ENCODE measurements around the gene SPAG9. TPM values are rescaled to one million over a fixed set of nuclear protein-coding genes. Genes with fewer than 3 reads are reported as not detected.

SPAG9 gene
- polyA plus RNA-seq, 1 donor from 2014 or later, result 201 TPM

- Histone ChIP-seq H3K36me3 (ENCODE audit: insufficient read depth, low read length) (peaks cover 24% of the 10 kb centered on the region), H3K9me3 (ENCODE audit: low read length) (no peaks in the 10 kb centered on the region)
Observed at GRCh38 chr17:50993544-50993943, 127.1 kb downstream of the SPAG9 start.

GRCh38 chr17:50989149-50989548 lies 131.5 kb downstream of the SPAG9 start:
- H3K36me3 ChIP-seq (ENCODE audit: insufficient read depth, low read length), result peaks cover 19% of the 10 kb centered on the region
- no peak for TF ChIP-seq EZH2 (IDR thresholded peaks at IDR 0.05; ENCODE audit: borderline replicate concordance, insufficient read depth, low read length, poor library complexity, severe bottlenecking)
- no peak for TF ChIP-seq REST (IDR thresholded peaks at IDR 0.05; ENCODE audit: borderline replicate concordance)
- no peak for TF ChIP-seq CTCF (IDR thresholded peaks at IDR 0.05; ENCODE audit: poor library complexity, severe bottlenecking)
- no peak for TF ChIP-seq MXI1 (conservative IDR thresholded peaks at IDR 0.05; ENCODE audit: poor library complexity, severe bottlenecking)
- no peak for TF ChIP-seq POLR2AphosphoS5 (IDR thresholded peaks at IDR 0.05)
- no peak for TF ChIP-seq SMC3 (conservative IDR thresholded peaks at IDR 0.05; ENCODE audit: poor library complexity)

More at GRCh38 chr17:50993544-50993943, 127.1 kb downstream of the SPAG9 start:
- H2AFZ ChIP-seq (ENCODE audit: low read depth, low read length), result no peak overlapping the region
- no peak overlapping the region for H3K9ac ChIP-seq (ENCODE audit: low read length)
- H3K27ac ChIP-seq (ENCODE audit: low read length), result no peak overlapping the region
- no peaks in the 10 kb centered on the region for H3K9me2 ChIP-seq (ENCODE audit: insufficient read depth, low read length)
- no peaks in the 10 kb centered on the region for H3K79me2 ChIP-seq (replicated peaks; ENCODE audit: insufficient read depth, low read length)
- no peak for TF ChIP-seq EZH2 (IDR thresholded peaks at IDR 0.05; ENCODE audit: borderline replicate concordance, insufficient read depth, low read length, poor library complexity, severe bottlenecking)
- TF ChIP-seq POLR2AphosphoS5 (IDR thresholded peaks at IDR 0.05), result no peak
- no peak for TF ChIP-seq REST (IDR thresholded peaks at IDR 0.05; ENCODE audit: borderline replicate concordance)
- TF ChIP-seq CTCF (IDR thresholded peaks at IDR 0.05; ENCODE audit: poor library complexity, severe bottlenecking), result no peak
- no peak for TF ChIP-seq EP300 (conservative IDR thresholded peaks at IDR 0.05; ENCODE audit: poor library complexity, severe bottlenecking)
- no peak for TF ChIP-seq TAF1 (IDR thresholded peaks at IDR 0.05; ENCODE audit: low read depth)
- TF ChIP-seq MXI1 (conservative IDR thresholded peaks at IDR 0.05; ENCODE audit: poor library complexity, severe bottlenecking), result no peak
- TF ChIP-seq RAD21 (conservative IDR thresholded peaks at IDR 0.05), result no peak
- no peaks in the 10 kb centered on the region for H3K27me3 ChIP-seq (ENCODE audit: insufficient read depth, low read depth, low read length)
- no peak overlapping the region for H3K4me2 ChIP-seq (ENCODE audit: low read length)
- H3K4me3 ChIP-seq (ENCODE audit: low read length), result no peak overlapping the region
- peaks cover 5% of the 10 kb centered on the region for H3F3A ChIP-seq (ENCODE audit: insufficient read depth, low read length, poor library complexity, severe bottlenecking)
- no peaks in the 10 kb centered on the region for H4K20me1 ChIP-seq (ENCODE audit: insufficient read depth)

More at GRCh38 chr17:50989149-50989548, 131.5 kb downstream of the SPAG9 start:
- Histone ChIP-seq H4K20me1 (ENCODE audit: insufficient read depth) (no peaks in the 10 kb centered on the region), H3K9me3 (ENCODE audit: low read length) (no peaks in the 10 kb centered on the region), H3K27me3 (ENCODE audit: insufficient read depth, low read depth, low read length) (no peaks in the 10 kb centered on the region), H3K9ac (ENCODE audit: low read length) (no peak overlapping the region), H3F3A (ENCODE audit: insufficient read depth, low read length, poor library complexity, severe bottlenecking) (no peaks in the 10 kb centered on the region), H3K4me2 (ENCODE audit: low read length) (no peak overlapping the region), H3K27ac (ENCODE audit: low read length) (no peak overlapping the region), H3K9me2 (ENCODE audit: insufficient read depth, low read length) (no peaks in the 10 kb centered on the region), H3K79me2 (replicated peaks; ENCODE audit: insufficient read depth, low read length) (no peaks in the 10 kb centered on the region), H3K4me3 (ENCODE audit: low read length) (no peak overlapping the region), H2AFZ (ENCODE audit: low read depth, low read length) (no peak overlapping the region)

Measured in neural cell (in vitro differentiated cells).